Esophagus squamous epithelium (tissue), 4 donors: ENCODE measurements around the gene AP2A2.

Experiments
- CTCF ChIP-seq, 6 experiments: fragments of 450-650 bp in 4 of 6; fragments of 200-600 bp in 2 of 6; sonication (generic) in 2 of 6; IDR thresholded peaks; one replicate each; pipeline ENCODE4 v1.5.1; 2016 to 2019; ENCODE audit warnings: antibody characterized with exemption in 6 of 6, mild to moderate bottlenecking in 4 of 6, moderate library complexity in 4 of 6
- POLR2A ChIP-seq, 4 donors: fragments of 450-650 bp; IDR thresholded peaks; one replicate each; pipeline ENCODE4 v1.6.1; 2017; ENCODE audit warnings: antibody characterized with exemption in 4 of 4, mild to moderate bottlenecking in 4 of 4, moderate library complexity in 3 of 4

- no peak for TF ChIP-seq CTCF (IDR thresholded peaks at IDR 0.05)
- TF ChIP-seq POLR2A (IDR thresholded peaks at IDR 0.05): no peak
Observed at GRCh38 chr11:1060410-1060809, 134.7 kb downstream of the AP2A2 start.
